ENCODE measurements around the gene TMEM259. TPM values are rescaled to one million over a fixed set of nuclear protein-coding genes. Genes with fewer than 3 reads are reported as not detected.

Gene TMEM259
- total and polyA plus RNA-seq, 2 of the 13 experiments (the other 11 are each of a cell fraction or from before 2014, with no cell fraction given): 64.7 to 164 TPM

DNA sequence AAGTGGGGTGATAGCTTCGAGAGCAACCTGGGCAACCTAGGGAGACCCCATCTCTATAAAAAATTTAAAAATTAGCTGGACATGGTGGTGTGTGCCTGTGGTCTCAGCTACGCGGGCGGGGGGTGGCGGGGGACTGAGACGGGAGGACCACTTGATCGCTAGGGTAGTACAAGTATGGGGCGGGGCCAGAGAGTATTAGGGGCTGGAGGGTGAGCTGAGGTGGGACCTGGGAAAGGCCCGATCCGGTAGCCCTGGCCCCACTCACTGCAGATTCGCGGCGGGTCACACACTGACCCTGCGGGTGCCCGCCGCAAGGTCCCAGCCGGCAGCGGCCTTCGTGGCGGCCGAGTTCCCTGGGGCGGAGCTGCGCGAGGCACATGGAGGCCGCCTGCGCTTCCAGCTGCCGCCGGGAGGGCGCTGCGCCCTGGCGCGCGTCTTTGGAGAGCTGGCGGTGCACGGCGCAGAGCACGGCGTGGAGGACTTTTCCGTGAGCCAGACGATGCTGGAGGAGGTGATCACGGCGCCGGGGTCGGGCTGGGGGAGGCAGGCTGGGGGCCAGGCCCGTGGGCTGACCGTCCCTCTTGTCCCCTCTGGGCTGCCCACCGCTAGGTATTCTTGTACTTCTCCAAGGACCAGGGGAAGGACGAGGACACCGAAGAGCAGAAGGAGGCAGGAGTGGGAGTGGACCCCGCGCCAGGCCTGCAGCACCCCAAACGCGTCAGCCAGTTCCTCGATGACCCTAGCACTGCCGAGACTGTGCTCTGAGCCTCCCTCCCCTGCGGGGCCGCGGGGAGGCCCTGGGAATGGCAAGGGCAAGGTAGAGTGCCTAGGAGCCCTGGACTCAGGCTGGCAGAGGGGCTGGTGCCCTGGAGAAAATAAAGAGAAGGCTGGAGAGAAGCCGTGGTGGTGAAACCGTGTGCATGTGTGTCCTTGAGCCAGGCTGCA is 44.0 kb upstream of the TMEM259 start (continued):
- TF ChIP-seq ZNF318 (CRISPR knock-in tag; IDR thresholded peaks at IDR 0.05): no peak
- peak; percentile 45; the same call in 1 of the 2 replicates for TF ChIP-seq YEATS4 (CRISPR knock-in tag; IDR thresholded peaks at IDR 0.05; ENCODE audit: borderline replicate concordance)
- no peak for TF ChIP-seq XBP1 (CRISPR knock-in tag; IDR thresholded peaks at IDR 0.05)
- peak; percentile 84; the same call in 1 of the 2 replicates for TF ChIP-seq ZNF816 (CRISPR knock-in tag; IDR thresholded peaks at IDR 0.05; ENCODE audit: borderline replicate concordance)
- TF ChIP-seq AHR (CRISPR knock-in tag; IDR thresholded peaks at IDR 0.05): no peak
- TF ChIP-seq ZNF800 (CRISPR knock-in tag; IDR thresholded peaks at IDR 0.05): peak; percentile 100
- TF ChIP-seq ZFP91 (CRISPR knock-in tag; IDR thresholded peaks at IDR 0.05; ENCODE audit: borderline replicate concordance): 0 out of 2 replicates have a peak, but pooled peaks have one; percentile 12
- no peak for TF ChIP-seq ZNF496 (CRISPR knock-in tag; IDR thresholded peaks at IDR 0.05; ENCODE audit: insufficient replicate concordance)
- TF ChIP-seq SIN3B (IDR thresholded peaks at IDR 0.05; ENCODE audit: low read length): no peak
- TF ChIP-seq ZNF251 (CRISPR knock-in tag; IDR thresholded peaks at IDR 0.05): no peak
- TF ChIP-seq, protein P1, sequence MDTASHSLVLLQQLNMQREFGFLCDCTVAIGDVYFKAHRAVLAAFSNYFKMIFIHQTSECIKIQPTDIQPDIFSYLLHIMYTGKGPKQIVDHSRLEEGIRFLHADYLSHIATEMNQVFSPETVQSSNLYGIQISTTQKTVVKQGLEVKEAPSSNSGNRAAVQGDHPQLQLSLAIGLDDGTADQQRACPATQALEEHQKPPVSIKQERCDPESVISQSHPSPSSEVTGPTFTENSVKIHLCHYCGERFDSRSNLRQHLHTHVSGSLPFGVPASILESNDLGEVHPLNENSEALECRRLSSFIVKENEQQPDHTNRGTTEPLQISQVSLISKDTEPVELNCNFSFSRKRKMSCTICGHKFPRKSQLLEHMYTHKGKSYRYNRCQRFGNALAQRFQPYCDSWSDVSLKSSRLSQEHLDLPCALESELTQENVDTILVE (CRISPR knock-in tag; IDR thresholded peaks at IDR 0.05): 0 out of 2 replicates have a peak, but pooled peaks have one; percentile 32
- no peak for TF ChIP-seq NR1H2 (CRISPR knock-in tag; IDR thresholded peaks at IDR 0.05; ENCODE audit: borderline replicate concordance, low read depth)
- TF ChIP-seq ZNF580 (CRISPR knock-in tag; IDR thresholded peaks at IDR 0.05; ENCODE audit: borderline replicate concordance, low read depth): peak; percentile 39; the same call in 1 of the 2 replicates
- no peak for TF ChIP-seq FOXP1 (IDR thresholded peaks at IDR 0.05)
- no peak for TF ChIP-seq FOXP1 (CRISPR knock-in tag; IDR thresholded peaks at IDR 0.05)

All from HepG2 (cell line).